WTC11 (cell line): ENCODE data around the gene EPX. TPM values are rescaled to one million over a fixed set of nuclear protein-coding genes. Genes with fewer than 3 reads are reported as not detected.

Experiments
- ATAC-seq: fragments of 200-7000 bp; cut with Tn5 transposase; 2 replicates; pipeline ENCODE4 v1.10.0; 2021; ENCODE audit warnings: mild to moderate bottlenecking, moderate library complexity
- CTCF ChIA-PET: fragments of 300-600 bp; sonication (Branson Sonifier 250); formaldehyde crosslinking; loops from one replicate; lab custom pipeline; 2021; ENCODE audit warnings: antibody characterized with exemption; lab: Charles Lee
- POLR2A ChIA-PET: fragments of 350-600 bp; sonication (Branson Sonifier 250); formaldehyde crosslinking; loops from one replicate; lab custom pipeline; 2021; ENCODE audit warnings: antibody characterized with exemption; lab: Charles Lee
- DNase-seq: peaks from one replicate; pipeline ENCODE4 v3.0.0; 2021; ENCODE audit warnings: low spot score
- H3K27ac Mint-ChIP-seq: 2 replicates; pipeline ENCODE4 v1.8.0; 2021; ENCODE audit warnings: mixed read lengths
- H3K27me3 Mint-ChIP-seq: 2 replicates; pipeline ENCODE4 v1.8.0; 2021; ENCODE audit warnings: low read depth, mild to moderate bottlenecking, moderate library complexity, mixed read lengths
- H3K36me3 Mint-ChIP-seq: 2 replicates; pipeline ENCODE4 v1.8.0; 2021; ENCODE audit warnings: mixed read lengths
- H3K4me1 Mint-ChIP-seq: 2 replicates; pipeline ENCODE4 v1.8.0; 2022; ENCODE audit warnings: mixed read lengths
- H3K4me3 Mint-ChIP-seq: 2 replicates; pipeline ENCODE4 v1.8.0; 2021; ENCODE audit warnings: mild to moderate bottlenecking, moderate library complexity, mixed read lengths
- H3K9me3 Mint-ChIP-seq: 2 replicates; pipeline ENCODE4 v1.8.0; 2021; ENCODE audit warnings: mixed read lengths
- ATF6 ChIP-seq: sonication (generic); formaldehyde crosslinking; IDR thresholded peaks from 2 replicates; pipeline ENCODE4 v1.8.1; 2023; ENCODE audit warnings: mild to moderate bottlenecking, missing genetic modification reagents
- E2F1 ChIP-seq: sonication (generic); formaldehyde crosslinking; IDR thresholded peaks from 2 replicates; pipeline ENCODE4 v1.8.0; 2022; ENCODE audit warnings: mild to moderate bottlenecking, missing genetic modification reagents
- EMX1 ChIP-seq: fragments of 250-450 bp; sonication (Bioruptor Pico); IDR thresholded peaks from 2 replicates; pipeline ENCODE4 v1.8.0; 2021; ENCODE audit warnings: mild to moderate bottlenecking
- ESRRA ChIP-seq: sonication (generic); formaldehyde crosslinking; IDR thresholded peaks from 2 replicates; pipeline ENCODE4 v1.8.1; 2022; ENCODE audit warnings: mild to moderate bottlenecking, missing genetic modification reagents, borderline replicate concordance
- ETV6 ChIP-seq: sonication (generic); formaldehyde crosslinking; IDR thresholded peaks from 2 replicates; pipeline ENCODE4 v1.8.1; 2022; ENCODE audit warnings: mild to moderate bottlenecking, missing genetic modification reagents
- FOXP1 ChIP-seq: sonication (generic); formaldehyde crosslinking; IDR thresholded peaks from 2 replicates; pipeline ENCODE4 v1.8.0; 2022; ENCODE audit warnings: missing genetic modification reagents, mild to moderate bottlenecking, moderate library complexity, borderline replicate concordance
- GRHL2 ChIP-seq: fragments of 250-450 bp; sonication (Bioruptor Pico); IDR thresholded peaks from 2 replicates; pipeline ENCODE4 v1.8.0; 2022; ENCODE audit warnings: mild to moderate bottlenecking, moderate library complexity; ENCODE audit not compliant: insufficient replicate concordance, severe bottlenecking
- HMGA2 ChIP-seq: fragments of 250-450 bp; sonication (Bioruptor Pico); IDR thresholded peaks from 2 replicates; pipeline ENCODE4 v1.4.0; 2021; ENCODE audit warnings: mild to moderate bottlenecking, moderate library complexity
- IRF2 ChIP-seq: sonication (generic); formaldehyde crosslinking; IDR thresholded peaks from 2 replicates; pipeline ENCODE4 v1.8.0; 2022; ENCODE audit warnings: low read depth, missing genetic modification reagents, borderline replicate concordance
- JUN ChIP-seq: sonication (generic); formaldehyde crosslinking; IDR thresholded peaks from 2 replicates; pipeline ENCODE4 v1.8.0; 2023; ENCODE audit warnings: mild to moderate bottlenecking, missing genetic modification reagents
- MLX ChIP-seq: sonication (generic); formaldehyde crosslinking; IDR thresholded peaks from 2 replicates; pipeline ENCODE4 v1.8.1; 2023; ENCODE audit warnings: mild to moderate bottlenecking, missing genetic modification reagents, moderate library complexity
- MYBL2 ChIP-seq: sonication (generic); formaldehyde crosslinking; IDR thresholded peaks from 2 replicates; pipeline ENCODE4 v1.8.1; 2023; ENCODE audit warnings: mild to moderate bottlenecking, moderate library complexity, missing genetic modification reagents
- NR1H2 ChIP-seq: sonication (generic); formaldehyde crosslinking; IDR thresholded peaks from 2 replicates; pipeline ENCODE4 v1.9.0; 2021; ENCODE audit warnings: mild to moderate bottlenecking, moderate library complexity, missing genetic modification reagents
- RELA ChIP-seq: sonication (generic); formaldehyde crosslinking; IDR thresholded peaks from 2 replicates; pipeline ENCODE4 v1.8.1; 2022; ENCODE audit warnings: missing genetic modification reagents, mild to moderate bottlenecking, borderline replicate concordance
- SMAD3 ChIP-seq: sonication (generic); formaldehyde crosslinking; IDR thresholded peaks from 2 replicates; pipeline ENCODE4 v1.8.0; 2022; ENCODE audit warnings: missing genetic modification reagents, mild to moderate bottlenecking, borderline replicate concordance
- TP53 ChIP-seq: sonication (generic); formaldehyde crosslinking; IDR thresholded peaks from 2 replicates; pipeline ENCODE4 v1.8.1; 2023; ENCODE audit warnings: mild to moderate bottlenecking, missing genetic modification reagents
- USF1 ChIP-seq: sonication (generic); formaldehyde crosslinking; IDR thresholded peaks from 2 replicates; pipeline ENCODE4 v1.8.0; 2022; ENCODE audit warnings: mild to moderate bottlenecking, missing genetic modification reagents
- ZNF219 ChIP-seq: sonication (generic); formaldehyde crosslinking; IDR thresholded peaks from 2 replicates; pipeline ENCODE4 v1.8.0; 2023; ENCODE audit warnings: missing genetic modification reagents, mild to moderate bottlenecking, borderline replicate concordance
- ZNF263 ChIP-seq: sonication (generic); formaldehyde crosslinking; IDR thresholded peaks from 2 replicates; pipeline ENCODE4 v1.8.1; 2022; ENCODE audit warnings: low read depth, mild to moderate bottlenecking, moderate library complexity, missing genetic modification reagents
- ZNF416 ChIP-seq: fragments of 250-450 bp; sonication (Bioruptor Pico); IDR thresholded peaks from 2 replicates; pipeline ENCODE4 v1.9.0; 2021; ENCODE audit warnings: mild to moderate bottlenecking, inconsistent platforms
- total RNA-seq: library from RNA; stranded (reverse); gene quantifications from 3 replicates; pipeline ENCODE4 v1.2.3, GENCODE V29; 2021
- TF ChIP-seq, protein P1 (sequence below): sonication (generic); formaldehyde crosslinking; IDR thresholded peaks from 2 replicates; pipeline ENCODE4 v1.8.0; 2023; ENCODE audit warnings: missing genetic modification reagents, mild to moderate bottlenecking, borderline replicate concordance
- TF ChIP-seq, protein P2 (sequence below): sonication (generic); formaldehyde crosslinking; conservative IDR thresholded peaks from 2 replicates; pipeline ENCODE4 v1.8.1; 2022; ENCODE audit warnings: mild to moderate bottlenecking, missing genetic modification reagents
- TF ChIP-seq, protein P3 (sequence below): sonication (generic); formaldehyde crosslinking; IDR thresholded peaks from 2 replicates; pipeline ENCODE4 v1.8.1; 2023; ENCODE audit warnings: mild to moderate bottlenecking, moderate library complexity, missing genetic modification reagents

The EPX gene
- total RNA-seq, 1 experiment from 2014 or later, result not detected

DNA sequence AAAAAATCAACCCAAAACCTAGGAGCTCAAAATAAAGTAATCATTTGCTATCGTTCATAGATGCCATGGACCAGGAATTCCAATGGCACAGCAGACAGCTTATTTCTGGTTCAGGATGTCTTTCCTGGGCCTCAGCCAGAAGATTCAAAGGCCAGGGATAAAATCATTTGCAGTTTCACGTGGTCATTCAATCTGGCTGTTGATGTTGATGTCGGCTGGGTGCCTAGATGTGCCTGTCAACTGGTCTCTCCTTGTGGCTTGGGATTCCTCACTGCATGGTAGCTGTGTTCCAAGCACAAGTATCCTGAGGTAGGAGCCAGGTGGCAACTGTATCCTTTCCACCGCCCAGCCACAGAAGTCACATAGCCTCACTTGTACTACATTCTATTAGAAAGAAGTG lies 10.7 kb upstream of the EPX start:
- Mint-ChIP-seq H3K27ac (no peak overlapping the region), H3K27me3 (peaks cover 13% of the 10 kb centered on the region), H3K9me3 (no peaks in the 10 kb centered on the region), H3K4me1 (peaks cover 8% of the 10 kb centered on the region; the same call in 1 of the 2 replicates), H3K4me3 (no peak overlapping the region), H3K36me3 (no peaks in the 10 kb centered on the region)
- TF ChIP-seq E2F1 (no peak), SMAD3 (CRISPR knock-in tag) (no peak), USF1 (CRISPR knock-in tag) (no peak), ETV6 (no peak), ZNF219 (no peak), ZNF416 (CRISPR knock-in tag) (no peak), HMGA2 (CRISPR knock-in tag) (no peak), IRF2 (CRISPR knock-in tag) (no peak), ZNF263 (no peak), NR1H2 (CRISPR knock-in tag) (no peak), FOXP1 (CRISPR knock-in tag) (no peak), ESRRA (CRISPR knock-in tag) (no peak), GRHL2 (CRISPR knock-in tag) (no peak)
- ChIA-PET CTCF (interaction anchor here (1.0 to 1.5 kb wide), 2 partner anchors 11 to 13 kb away, joined by 3 read pairs; no protein-coding TSS in a partner anchor), POLR2A (interaction anchor here (0.6 kb wide), 1 partner anchor 131 kb away, joined by 3 read pairs; no protein-coding TSS in a partner anchor)
- DNase-seq, result no peak
- no peak for ATAC-seq

GRCh38 chr17:58183514-58183913 lies 9.0 kb upstream of the EPX start:
- POLR2A ChIA-PET, result no interaction called here
- Mint-ChIP-seq H3K4me3 (no peak overlapping the region), H3K27ac (no peak overlapping the region), H3K36me3 (no peaks in the 10 kb centered on the region), H3K27me3 (peaks cover 14% of the 10 kb centered on the region), H3K9me3 (no peaks in the 10 kb centered on the region), H3K4me1 (peaks cover 8% of the 10 kb centered on the region; the same call in 1 of the 2 replicates)
- DNase-seq, result no peak
- CTCF ChIA-PET, result interaction anchor here (1.3 to 2.5 kb wide), 2 partner anchors 11 to 16 kb away, joined by 5 to 8 read pairs; no protein-coding TSS in a partner anchor
- no peak for ATAC-seq
- TF ChIP-seq TP53 (CRISPR knock-in tag) (no peak), JUN (CRISPR knock-in tag) (no peak), ATF6 (CRISPR knock-in tag) (no peak), MYBL2 (CRISPR knock-in tag) (no peak), RELA (CRISPR knock-in tag) (no peak), MLX (CRISPR knock-in tag) (no peak), SMAD3 (CRISPR knock-in tag) (no peak), EMX1 (no peak)
- TF ChIP-seq, protein P1, sequence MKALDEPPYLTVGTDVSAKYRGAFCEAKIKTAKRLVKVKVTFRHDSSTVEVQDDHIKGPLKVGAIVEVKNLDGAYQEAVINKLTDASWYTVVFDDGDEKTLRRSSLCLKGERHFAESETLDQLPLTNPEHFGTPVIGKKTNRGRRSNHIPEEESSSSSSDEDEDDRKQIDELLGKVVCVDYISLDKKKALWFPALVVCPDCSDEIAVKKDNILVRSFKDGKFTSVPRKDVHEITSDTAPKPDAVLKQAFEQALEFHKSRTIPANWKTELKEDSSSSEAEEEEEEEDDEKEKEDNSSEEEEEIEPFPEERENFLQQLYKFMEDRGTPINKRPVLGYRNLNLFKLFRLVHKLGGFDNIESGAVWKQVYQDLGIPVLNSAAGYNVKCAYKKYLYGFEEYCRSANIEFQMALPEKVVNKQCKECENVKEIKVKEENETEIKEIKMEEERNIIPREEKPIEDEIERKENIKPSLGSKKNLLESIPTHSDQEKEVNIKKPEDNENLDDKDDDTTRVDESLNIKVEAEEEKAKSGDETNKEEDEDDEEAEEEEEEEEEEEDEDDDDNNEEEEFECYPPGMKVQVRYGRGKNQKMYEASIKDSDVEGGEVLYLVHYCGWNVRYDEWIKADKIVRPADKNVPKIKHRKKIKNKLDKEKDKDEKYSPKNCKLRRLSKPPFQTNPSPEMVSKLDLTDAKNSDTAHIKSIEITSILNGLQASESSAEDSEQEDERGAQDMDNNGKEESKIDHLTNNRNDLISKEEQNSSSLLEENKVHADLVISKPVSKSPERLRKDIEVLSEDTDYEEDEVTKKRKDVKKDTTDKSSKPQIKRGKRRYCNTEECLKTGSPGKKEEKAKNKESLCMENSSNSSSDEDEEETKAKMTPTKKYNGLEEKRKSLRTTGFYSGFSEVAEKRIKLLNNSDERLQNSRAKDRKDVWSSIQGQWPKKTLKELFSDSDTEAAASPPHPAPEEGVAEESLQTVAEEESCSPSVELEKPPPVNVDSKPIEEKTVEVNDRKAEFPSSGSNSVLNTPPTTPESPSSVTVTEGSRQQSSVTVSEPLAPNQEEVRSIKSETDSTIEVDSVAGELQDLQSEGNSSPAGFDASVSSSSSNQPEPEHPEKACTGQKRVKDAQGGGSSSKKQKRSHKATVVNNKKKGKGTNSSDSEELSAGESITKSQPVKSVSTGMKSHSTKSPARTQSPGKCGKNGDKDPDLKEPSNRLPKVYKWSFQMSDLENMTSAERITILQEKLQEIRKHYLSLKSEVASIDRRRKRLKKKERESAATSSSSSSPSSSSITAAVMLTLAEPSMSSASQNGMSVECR, result no peak
- TF ChIP-seq, protein P2, sequence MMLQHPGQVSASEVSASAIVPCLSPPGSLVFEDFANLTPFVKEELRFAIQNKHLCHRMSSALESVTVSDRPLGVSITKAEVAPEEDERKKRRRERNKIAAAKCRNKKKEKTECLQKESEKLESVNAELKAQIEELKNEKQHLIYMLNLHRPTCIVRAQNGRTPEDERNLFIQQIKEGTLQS, result no peak
- TF ChIP-seq, protein P3, sequence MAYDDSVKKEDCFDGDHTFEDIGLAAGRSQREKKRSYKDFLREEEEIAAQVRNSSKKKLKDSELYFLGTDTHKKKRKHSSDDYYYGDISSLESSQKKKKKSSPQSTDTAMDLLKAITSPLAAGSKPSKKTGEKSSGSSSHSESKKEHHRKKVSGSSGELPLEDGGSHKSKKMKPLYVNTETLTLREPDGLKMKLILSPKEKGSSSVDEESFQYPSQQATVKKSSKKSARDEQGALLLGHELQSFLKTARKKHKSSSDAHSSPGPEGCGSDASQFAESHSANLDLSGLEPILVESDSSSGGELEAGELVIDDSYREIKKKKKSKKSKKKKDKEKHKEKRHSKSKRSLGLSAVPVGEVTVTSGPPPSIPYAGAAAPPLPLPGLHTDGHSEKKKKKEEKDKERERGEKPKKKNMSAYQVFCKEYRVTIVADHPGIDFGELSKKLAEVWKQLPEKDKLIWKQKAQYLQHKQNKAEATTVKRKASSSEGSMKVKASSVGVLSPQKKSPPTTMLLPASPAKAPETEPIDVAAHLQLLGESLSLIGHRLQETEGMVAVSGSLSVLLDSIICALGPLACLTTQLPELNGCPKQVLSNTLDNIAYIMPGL (CRISPR knock-in tag), result no peak
